Epithelial cell of alveolus of lung (primary cell): Measurements from ENCODE around the gene SNAI1. TPM values are rescaled to one million over a fixed set of nuclear protein-coding genes. Genes with fewer than 3 reads are reported as not detected.

Source experiments
- total RNA-seq: library from RNA; depleted of rRNA; stranded (reverse); fragments of >200 nt; gene quantifications from 2 replicates; pipeline ENCODE4 v1.2.1, GENCODE V29; 2015

The SNAI1 gene
- total RNA-seq: 11.7 and 12.4 TPM in 2 replicates

DNA sequence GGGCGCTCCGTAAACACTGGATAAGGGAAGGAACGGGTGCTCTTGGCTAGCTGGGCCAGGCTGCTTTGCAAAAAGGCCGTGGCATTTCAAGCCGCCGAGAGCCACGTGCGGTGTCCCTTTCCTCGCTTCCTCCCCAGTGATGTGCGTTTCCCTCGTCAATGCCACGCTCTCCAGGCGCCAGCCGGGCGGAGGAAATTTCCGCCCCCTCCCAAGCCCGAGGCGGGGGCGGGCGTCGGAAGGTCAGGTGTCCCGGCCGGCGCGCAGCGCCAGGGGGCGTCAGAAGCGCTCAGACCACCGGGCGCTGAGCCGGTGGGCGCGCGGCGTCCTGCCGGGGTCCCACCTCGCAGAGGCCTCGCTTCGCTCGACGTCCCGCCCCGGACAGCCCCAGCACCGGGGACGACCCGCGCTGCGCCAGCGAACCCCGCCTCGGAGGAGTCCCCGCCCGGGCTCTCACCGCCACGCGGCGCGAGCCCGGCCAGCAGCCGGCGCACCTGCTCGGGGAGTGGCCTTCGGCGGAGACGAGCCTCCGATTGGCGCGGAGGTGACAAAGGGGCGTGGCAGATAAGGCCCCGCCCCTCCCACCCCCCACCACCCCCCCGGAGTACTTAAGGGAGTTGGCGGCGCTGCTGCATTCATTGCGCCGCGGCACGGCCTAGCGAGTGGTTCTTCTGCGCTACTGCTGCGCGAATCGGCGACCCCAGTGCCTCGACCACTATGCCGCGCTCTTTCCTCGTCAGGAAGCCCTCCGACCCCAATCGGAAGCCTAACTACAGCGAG is at the start of gene SNAI1:
Gene SNAI1, plus strand, starts transcription at position 635 of the 777 bp plus-strand sequence. Its CDS starts 80 bp downstream, at position 715.

DNA sequence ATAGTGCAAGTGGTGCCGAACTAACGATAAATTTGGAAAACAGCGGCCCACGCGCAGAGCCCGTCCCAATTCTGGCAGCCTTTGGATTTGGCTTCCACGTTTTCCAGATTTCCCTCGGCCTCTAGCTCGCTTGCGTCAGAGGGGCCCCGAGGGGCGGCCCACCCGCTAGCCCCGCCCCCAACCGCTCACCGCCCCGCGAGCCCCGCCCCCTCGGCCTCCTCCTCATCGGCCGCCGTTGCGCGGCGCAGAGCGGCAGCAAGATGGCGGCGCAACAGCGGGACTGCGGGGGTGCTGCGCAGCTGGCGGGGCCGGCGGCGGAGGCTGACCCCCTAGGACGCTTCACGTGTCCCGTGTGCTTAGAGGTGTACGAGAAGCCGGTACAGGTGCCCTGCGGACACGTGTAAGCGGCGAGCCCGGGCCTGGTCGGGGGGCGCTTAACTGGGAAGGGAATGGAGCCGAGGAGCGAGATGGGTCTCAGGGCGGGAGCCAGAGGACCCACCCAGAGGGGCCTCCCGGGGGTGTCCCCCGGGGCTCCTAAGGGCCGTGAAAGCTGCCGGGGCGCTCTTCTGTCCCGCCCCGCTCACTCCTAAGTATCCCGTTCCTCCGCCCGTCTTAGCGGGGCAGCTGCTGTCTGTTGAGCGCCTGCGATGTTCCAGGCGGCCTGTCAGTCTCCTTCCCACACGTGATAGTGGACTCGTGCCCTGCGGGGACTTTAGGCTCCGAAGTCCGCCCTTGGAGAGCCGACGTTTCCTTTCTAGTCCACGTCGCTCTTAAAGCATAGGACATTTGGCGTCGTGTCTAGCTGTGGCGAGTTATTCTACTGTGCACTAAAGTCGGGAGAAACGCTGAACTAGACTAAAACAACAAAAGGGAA is 46.4 kb upstream of the SNAI1 start, which contains the start of gene RNF114:
Gene RNF114, plus strand, starts transcription at position 245 of the 874 bp plus-strand sequence. Its CDS starts 16 bp downstream, at position 261.

Other genes with a start within 250 kb of the SNAI1 start
- gene SLC9A8, start 170.2 kb upstream of the SNAI1 start, total RNA-seq: 4.7 and 4.8 TPM in 2 replicates
- 2.6 and 3.5 TPM in 2 replicates for gene SPATA2, start 67.5 kb upstream of the SNAI1 start, total RNA-seq
- gene RNF114, start 46.6 kb upstream of the SNAI1 start, total RNA-seq: 102 and 130 TPM in 2 replicates
- gene UBE2V1, start 130.2 kb downstream of the SNAI1 start, total RNA-seq: 59.2 and 73.6 TPM in 2 replicates
- gene PEDS1, start 170.7 kb downstream of the SNAI1 start, total RNA-seq: 37.0 and 41.1 TPM in 2 replicates
- gene CEBPB, start 207.8 kb downstream of the SNAI1 start, total RNA-seq: 101 and 226 TPM in 2 replicates